ENCODE data around the gene VAV2.

The VAV2 gene

DNA sequence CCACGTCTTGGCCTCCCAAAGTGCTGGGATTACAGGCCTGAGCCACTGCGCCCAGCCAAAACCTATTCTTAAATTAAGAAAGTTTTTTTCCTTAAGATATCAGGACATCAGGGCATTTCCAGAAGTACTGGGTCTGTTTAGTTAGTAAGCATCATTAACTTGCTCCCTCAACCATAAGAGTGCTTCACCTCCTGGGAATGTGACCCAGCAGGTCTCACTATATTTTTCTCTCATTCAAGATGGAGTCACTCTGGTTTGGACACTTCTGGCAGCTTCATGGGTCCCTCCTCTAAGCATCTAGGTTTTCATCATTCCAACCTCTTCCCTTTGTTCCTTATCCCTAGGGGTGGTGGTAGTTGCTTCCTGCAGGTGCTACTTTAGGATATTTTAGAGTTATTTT, 22.8 kb upstream of the VAV2 start:
- H3K4me3 ChIP-seq (ENCODE audit: low read depth, low read length): peak overlapping the region; percentile 57
- no peak overlapping the region for H3K27ac ChIP-seq (ENCODE audit: low read depth, low read length)
- H3K4me2 ChIP-seq (ENCODE audit: low read length): no peak overlapping the region
- H2BK12ac ChIP-seq (ENCODE audit: low read length): no peak overlapping the region
- no peak overlapping the region for H2AFZ ChIP-seq (ENCODE audit: insufficient read depth, low read length, poor library complexity)
- WGBS (ENCODE audit: extremely low coverage, insufficient coverage, insufficient read length): no CpG with 5 or more reads among the region's 2 CpGs
- peak; percentile 61 to 82 for DNase-seq
- no peak overlapping the region for H2BK5ac ChIP-seq (ENCODE audit: low read depth, low read length, poor library complexity)
- no peak overlapping the region for H3K4ac ChIP-seq (ENCODE audit: low read depth, low read length)
- H3K9ac ChIP-seq (ENCODE audit: low read length): no peak overlapping the region
- H3K79me2 ChIP-seq (ENCODE audit: control insufficient read depth, insufficient read depth, low read length, poor library complexity): no peaks in the 10 kb centered on the region
- no peaks in the 10 kb centered on the region for H3K27me3 ChIP-seq (ENCODE audit: insufficient read depth, low read length)
- no peaks in the 10 kb centered on the region for H3K79me1 ChIP-seq (ENCODE audit: low read length)
- H4K12ac ChIP-seq (ENCODE audit: low read depth, low read length): no peak overlapping the region
- H3K18ac ChIP-seq (ENCODE audit: low read length): no peak overlapping the region
- no peak overlapping the region for H2AK5ac ChIP-seq (ENCODE audit: low read length)
- H3K36me3 ChIP-seq (ENCODE audit: control insufficient read depth in 1 of 2, insufficient read depth in 2 of 2, low read length in 2 of 2): no peaks in the 10 kb centered on the region
- H3K4me1 ChIP-seq (ENCODE audit: control insufficient read depth in 1 of 2, insufficient read depth in 2 of 2, low read length in 2 of 2): no peaks in the 10 kb centered on the region
- no peak overlapping the region for H3K23ac ChIP-seq (ENCODE audit: low read length)
- no peak overlapping the region for H4K91ac ChIP-seq (ENCODE audit: low read depth, low read length)
- H2BK120ac ChIP-seq (ENCODE audit: insufficient read depth, low read length, poor library complexity): no peak overlapping the region
- peaks cover 15% of the 10 kb centered on the region for H3K9me3 ChIP-seq (ENCODE audit: insufficient read depth, low read depth, low read length)
- H3K14ac ChIP-seq (ENCODE audit: low read length): no peak overlapping the region
- no peak overlapping the region for H4K8ac ChIP-seq (ENCODE audit: low read depth, low read length)

DNA sequence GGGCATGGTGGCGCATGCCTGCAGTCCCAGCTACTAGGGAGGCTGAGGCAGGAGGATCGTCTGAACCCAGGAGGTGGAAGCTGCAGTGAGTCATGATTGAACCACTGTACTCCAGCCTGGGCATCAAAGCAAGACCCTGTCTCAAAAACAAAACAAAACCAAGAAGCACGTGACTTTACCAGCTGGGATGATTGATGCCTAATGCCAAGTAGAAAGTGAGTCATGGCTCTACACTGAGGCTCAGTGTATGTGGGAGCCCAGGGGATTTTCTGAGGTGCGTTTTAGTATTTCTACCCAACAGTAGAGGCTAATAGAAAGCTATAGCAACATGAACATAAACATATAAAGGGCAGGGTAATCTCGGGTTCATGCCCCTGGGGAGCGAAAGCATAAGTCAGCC, 19.3 kb upstream of the VAV2 start:
- no peak overlapping the region for H3K4ac ChIP-seq (ENCODE audit: low read depth, low read length)
- no peak overlapping the region for H2BK12ac ChIP-seq (ENCODE audit: low read length)
- H3K9ac ChIP-seq (ENCODE audit: low read length): no peak overlapping the region
- no peak overlapping the region for H3K27ac ChIP-seq (ENCODE audit: low read depth, low read length)
- H3K9me3 ChIP-seq (ENCODE audit: insufficient read depth, low read depth, low read length): peaks cover 15% of the 10 kb centered on the region
- H3K79me1 ChIP-seq (ENCODE audit: low read length): no peaks in the 10 kb centered on the region
- no peak overlapping the region for H2BK5ac ChIP-seq (ENCODE audit: low read depth, low read length, poor library complexity)
- no peak overlapping the region for H3K14ac ChIP-seq (ENCODE audit: low read length)
- no peak overlapping the region for H3K23ac ChIP-seq (ENCODE audit: low read length)
- H3K36me3 ChIP-seq (ENCODE audit: control insufficient read depth in 1 of 2, insufficient read depth in 2 of 2, low read length in 2 of 2): no peaks in the 10 kb centered on the region
- H4K91ac ChIP-seq (ENCODE audit: low read depth, low read length): no peak overlapping the region
- no peak for DNase-seq
- no peak overlapping the region for H2AK5ac ChIP-seq (ENCODE audit: low read length)
- no CpG with 5 or more reads among the region's 6 CpGs for WGBS (ENCODE audit: extremely low coverage, insufficient coverage, insufficient read length)
- no peak overlapping the region for H3K4me2 ChIP-seq (ENCODE audit: low read length)
- H2AFZ ChIP-seq (ENCODE audit: insufficient read depth, low read length, poor library complexity): no peak overlapping the region
- H3K79me2 ChIP-seq (ENCODE audit: control insufficient read depth, insufficient read depth, low read length, poor library complexity): no peaks in the 10 kb centered on the region
- no peak overlapping the region for H3K18ac ChIP-seq (ENCODE audit: low read length)
- H2BK120ac ChIP-seq (ENCODE audit: insufficient read depth, low read length, poor library complexity): no peak overlapping the region
- no peaks in the 10 kb centered on the region for H3K27me3 ChIP-seq (ENCODE audit: insufficient read depth, low read length)
- no peak overlapping the region for H4K12ac ChIP-seq (ENCODE audit: low read depth, low read length)
- H3K4me3 ChIP-seq (ENCODE audit: low read depth, low read length): no peak overlapping the region
- H4K8ac ChIP-seq (ENCODE audit: low read depth, low read length): no peak overlapping the region
- no peaks in the 10 kb centered on the region for H3K4me1 ChIP-seq (ENCODE audit: control insufficient read depth in 1 of 2, insufficient read depth in 2 of 2, low read length in 2 of 2)

DNA sequence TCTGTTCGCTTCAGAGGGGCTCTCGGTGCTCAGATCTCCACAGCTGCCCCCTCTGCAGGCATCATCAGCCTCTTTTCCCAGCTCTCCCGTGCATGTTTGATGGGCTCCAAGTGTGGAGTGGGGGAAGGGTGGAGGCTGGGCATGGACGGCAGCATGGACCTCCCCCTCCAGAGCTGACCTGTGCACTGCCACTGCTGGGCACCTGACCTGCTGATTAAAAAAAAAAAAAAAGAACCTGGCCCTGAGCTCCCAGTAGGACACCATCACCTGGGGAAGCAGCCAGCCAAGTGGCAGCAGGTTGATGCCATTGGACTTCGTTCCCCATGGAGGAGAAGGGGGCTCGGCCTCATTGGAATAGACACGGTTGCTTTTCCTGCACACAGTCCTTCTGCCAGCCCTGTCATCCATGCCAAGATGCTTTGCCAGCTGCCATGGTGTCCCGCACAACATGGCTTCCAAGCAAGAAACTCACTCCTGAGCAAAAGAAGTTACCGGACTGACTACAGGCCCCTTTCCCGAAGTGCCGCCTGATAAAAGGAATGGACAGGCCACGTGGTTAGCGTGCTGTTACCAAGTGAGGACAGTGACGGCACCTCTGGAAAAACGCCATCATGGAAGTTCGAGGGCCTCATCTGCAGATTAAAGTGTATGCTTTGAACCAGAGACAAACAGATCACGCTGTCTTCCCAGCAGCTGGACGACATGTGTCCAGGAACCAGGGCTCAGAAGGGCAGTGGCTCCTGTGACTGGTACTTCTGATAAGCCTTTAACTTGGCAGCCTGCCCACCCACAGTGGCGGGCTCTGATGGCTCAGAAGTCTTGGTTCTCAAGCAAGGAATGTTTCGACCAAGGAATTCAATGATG, 18.4 kb upstream of the VAV2 start:
- WGBS (ENCODE audit: extremely low coverage, insufficient coverage, insufficient read length): no CpG with 5 or more reads among the region's 20 CpGs
- H3K9ac ChIP-seq (ENCODE audit: low read length): no peak overlapping the region

DNA sequence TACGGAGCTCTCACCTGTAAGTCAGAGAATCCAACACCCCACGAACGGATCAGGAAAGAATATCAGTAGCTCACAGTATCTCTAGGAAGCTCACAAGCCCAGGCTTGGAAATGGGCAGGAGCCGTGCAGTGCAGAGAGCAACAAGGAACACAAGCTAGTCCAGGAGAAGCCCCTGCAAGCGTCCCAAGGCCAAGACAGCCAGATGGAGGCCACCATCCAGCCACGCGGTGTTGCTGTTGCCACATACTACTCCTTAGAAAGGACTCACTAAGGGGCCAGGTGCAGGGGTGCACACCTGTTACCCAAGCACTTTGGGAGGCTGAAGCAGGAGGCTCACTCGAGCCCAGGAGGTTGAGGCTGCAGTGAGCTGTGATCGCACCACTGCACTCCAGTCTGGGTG, 15.4 kb upstream of the VAV2 start:
- H3K27me3 ChIP-seq (ENCODE audit: insufficient read depth, low read length): no peaks in the 10 kb centered on the region
- H3K14ac ChIP-seq (ENCODE audit: low read length): no peak overlapping the region
- WGBS (ENCODE audit: extremely low coverage, insufficient coverage, insufficient read length): no CpG with 5 or more reads among the region's 9 CpGs
- H3K9ac ChIP-seq (ENCODE audit: low read length): no peak overlapping the region
- no peak overlapping the region for H3K27ac ChIP-seq (ENCODE audit: low read depth, low read length)
- peaks cover 14% of the 10 kb centered on the region for H3K9me3 ChIP-seq (ENCODE audit: insufficient read depth, low read depth, low read length)
- H2BK12ac ChIP-seq (ENCODE audit: low read length): no peak overlapping the region
- H2AK5ac ChIP-seq (ENCODE audit: low read length): no peak overlapping the region
- H3K36me3 ChIP-seq (ENCODE audit: control insufficient read depth in 1 of 2, insufficient read depth in 2 of 2, low read length in 2 of 2): no peaks in the 10 kb centered on the region
- H2BK5ac ChIP-seq (ENCODE audit: low read depth, low read length, poor library complexity): no peak overlapping the region
- no peak overlapping the region for H3K4me2 ChIP-seq (ENCODE audit: low read length)
- no peak overlapping the region for H3K4ac ChIP-seq (ENCODE audit: low read depth, low read length)
- H3K79me1 ChIP-seq (ENCODE audit: low read length): no peaks in the 10 kb centered on the region
- H4K12ac ChIP-seq (ENCODE audit: low read depth, low read length): no peak overlapping the region
- H3K79me2 ChIP-seq (ENCODE audit: control insufficient read depth, insufficient read depth, low read length, poor library complexity): no peaks in the 10 kb centered on the region
- no peak overlapping the region for H4K8ac ChIP-seq (ENCODE audit: low read depth, low read length)
- no peak overlapping the region for H3K23ac ChIP-seq (ENCODE audit: low read length)
- H2BK120ac ChIP-seq (ENCODE audit: insufficient read depth, low read length, poor library complexity): no peak overlapping the region
- no peak overlapping the region for H3K18ac ChIP-seq (ENCODE audit: low read length)
- no peak overlapping the region for H3K4me3 ChIP-seq (ENCODE audit: low read depth, low read length)
- H4K91ac ChIP-seq (ENCODE audit: low read depth, low read length): no peak overlapping the region
- DNase-seq: no peak
- H3K4me1 ChIP-seq (ENCODE audit: control insufficient read depth in 1 of 2, insufficient read depth in 2 of 2, low read length in 2 of 2): no peaks in the 10 kb centered on the region
- H2AFZ ChIP-seq (ENCODE audit: insufficient read depth, low read length, poor library complexity): no peak overlapping the region

More for the DNA sequence above, 18.4 kb upstream of the VAV2 start:
- Histone ChIP-seq H4K8ac (ENCODE audit: low read depth, low read length) (no peak overlapping the region), H2BK5ac (ENCODE audit: low read depth, low read length, poor library complexity) (no peak overlapping the region), H3K4me3 (ENCODE audit: low read depth, low read length) (no peak overlapping the region), H4K91ac (ENCODE audit: low read depth, low read length) (no peak overlapping the region), H2AFZ (ENCODE audit: insufficient read depth, low read length, poor library complexity) (no peak overlapping the region), H3K4me2 (ENCODE audit: low read length) (no peak overlapping the region), H3K14ac (ENCODE audit: low read length) (no peak overlapping the region), H3K79me1 (ENCODE audit: low read length) (no peaks in the 10 kb centered on the region), H3K27me3 (ENCODE audit: insufficient read depth, low read length) (no peaks in the 10 kb centered on the region), H3K4ac (ENCODE audit: low read depth, low read length) (no peak overlapping the region), H2AK5ac (ENCODE audit: low read length) (no peak overlapping the region), H4K12ac (ENCODE audit: low read depth, low read length) (no peak overlapping the region), H2BK12ac (ENCODE audit: low read length) (no peak overlapping the region), H3K23ac (ENCODE audit: low read length) (no peak overlapping the region), H3K18ac (ENCODE audit: low read length) (no peak overlapping the region), H3K36me3 (ENCODE audit: control insufficient read depth in 1 of 2, insufficient read depth in 2 of 2, low read length in 2 of 2) (no peaks in the 10 kb centered on the region), H3K4me1 (ENCODE audit: control insufficient read depth in 1 of 2, insufficient read depth in 2 of 2, low read length in 2 of 2) (no peaks in the 10 kb centered on the region), H3K9me3 (ENCODE audit: insufficient read depth, low read depth, low read length) (peaks cover 15% of the 10 kb centered on the region), H3K27ac (ENCODE audit: low read depth, low read length) (no peak overlapping the region), H2BK120ac (ENCODE audit: insufficient read depth, low read length, poor library complexity) (no peak overlapping the region), H3K79me2 (ENCODE audit: control insufficient read depth, insufficient read depth, low read length, poor library complexity) (no peaks in the 10 kb centered on the region)
- DNase-seq: no peak
